Transverse colon (tissue), 4 donors: Measurements from ENCODE around the gene TRAF3. TPM values are rescaled to one million over a fixed set of nuclear protein-coding genes. Genes with fewer than 3 reads are reported as not detected.
"Not testable (repeated sequence)": the region's sequence is repeated elsewhere in the genome, so short reads cannot be mapped to it uniquely, and the experiment has no call there.

Source experiments
- DNase-seq: peaks from one replicate; pipeline ENCODE4 v3.0.0-alpha.2; 2019
- H3K27ac ChIP-seq, 4 donors: fragments of 200-600 bp; sonication (generic); 2 replicates each; pipeline ENCODE4 v1.5.1; 2016 to 2018; ENCODE audit warnings: inconsistent platforms in 4 of 4
- H3K27me3 ChIP-seq: fragments of 200-600 bp; sonication (generic); 2 replicates; pipeline ENCODE4 v1.5.1; 2017; ENCODE audit warnings: inconsistent platforms
- H3K36me3 ChIP-seq, 4 donors: fragments of 200-600 bp; sonication (generic); 2 replicates each; pipeline ENCODE4 v1.5.1; 2017 to 2019; ENCODE audit warnings: inconsistent platforms in 4 of 4
- H3K4me1 ChIP-seq, 4 donors: fragments of 200-600 bp; sonication (generic); 2 replicates each; pipeline ENCODE4 v1.5.1; 2017 to 2020; ENCODE audit warnings: inconsistent platforms in 4 of 4
- H3K4me3 ChIP-seq, 4 donors: fragments of 200-600 bp; sonication (generic); 1 replicate in 1 of 4; 2 replicates in 3 of 4; pipeline versions ENCODE4 v1.5.1 to v1.6.1; 2017 to 2019; ENCODE audit warnings: inconsistent platforms in 4 of 4
- H3K9me3 ChIP-seq, 2 donors: fragments of 200-600 bp; sonication (generic); 2 replicates each; pipeline ENCODE4 v1.5.1; 2017 to 2019; ENCODE audit warnings: inconsistent platforms in 2 of 2
- CTCF ChIP-seq, 5 experiments: fragments of 200-600 bp in 3 of 5; fragments of 450-650 bp in 2 of 5; sonication (generic) in 3 of 5; IDR thresholded peaks; 1 replicate in 2 of 5; 2 replicates in 3 of 5; pipeline ENCODE4 v1.5.1; 2016 to 2017; ENCODE audit warnings: antibody characterized with exemption in 5 of 5, inconsistent platforms in 3 of 5, mild to moderate bottlenecking in 2 of 5, moderate library complexity in 1 of 5
- EP300 ChIP-seq: sonication (generic); formaldehyde crosslinking; IDR thresholded peaks from one replicate; pipeline ENCODE4 v1.6.1; 2017; ENCODE audit warnings: antibody characterized with exemption, low read depth
- POLR2A ChIP-seq: fragments of 450-650 bp; IDR thresholded peaks from one replicate; pipeline ENCODE4 v1.6.1; 2016; ENCODE audit warnings: antibody characterized with exemption, mild to moderate bottlenecking, moderate library complexity
- POLR2AphosphoS5 ChIP-seq, 3 donors: sonication (generic); formaldehyde crosslinking; IDR thresholded peaks; one replicate each; pipeline ENCODE4 v1.6.1; 2016; ENCODE audit warnings: antibody characterized with exemption in 3 of 3
- WGBS, 2 donors: methylation state at CpG; one replicate each; pipeline ENCODE4 v1.1.5; 2018; ENCODE audit warnings: low coverage in 1 of 2; 5-methylcytosine and 5-hydroxymethylcytosine counted together
- in situ Hi-C, 4 donors: fragments of 200-750 bp; cut with MboI; loops; one replicate each; pipeline versions ENCODE4 v1.15.0 to v1.15.1; 2017; ENCODE audit warnings: low sequenced_read_pairs in 3 of 4, low pct_ligation_motif_present in 1 of 4, low pct_unique_long_range_greater_than_20kb in 1 of 4
- intact Hi-C: fragments of 100-400 bp; cut with DNase I; formaldehyde crosslinking; loops from one replicate; pipeline ENCODE4 v1.15.1; 2023; ENCODE audit warnings: low total_unique reads
- total RNA-seq, 4 donors: library from RNA; depleted of rRNA; stranded (reverse); fragments of >200 nt; gene quantifications; one replicate each; pipeline ENCODE4 v1.1.0, GENCODE V29; 2016

Gene TRAF3
- total RNA-seq, 4 donors from 2014 or later = 18.7 to 28.9 (median 25.0) TPM

- Histone ChIP-seq H3K27me3 (peaks cover 64% of the 10 kb centered on the region), H3K4me1 (peaks cover 6 to 55% (median 42%) of the 10 kb centered on the region in 4 donors), H3K9me3 (no peaks in the 10 kb centered on the region), H3K36me3 (no peaks in the 10 kb centered on the region), H3K27ac (no peak overlapping the region), H3K4me3 (no peak overlapping the region)
- no peak for DNase-seq
- in situ Hi-C loops = no loop called here
- TF ChIP-seq CTCF (IDR thresholded peaks at IDR 0.05) (no peak), EP300 (no peak), POLR2A (no peak), POLR2AphosphoS5 (IDR thresholded peaks at IDR 0.05) (no peak)
- WGBS, 2 donors = 70 to 78% methylated on average over 2 to 12 of the region's 12 CpGs
- intact Hi-C loops = no loop called here
These were observed 148.9 kb downstream of the TRAF3 start for GRCh38 chr14:102926104-102926503.

- H3K36me3 ChIP-seq, DNase-seq, H3K4me3 ChIP-seq, in situ Hi-C loops, H3K9me3 ChIP-seq, intact Hi-C loops: not testable (repeated sequence)
- 86% methylated on average over 10 of the region's 10 CpGs; no CpG with 5 or more reads in 1 of the 2 donors for WGBS, 2 donors
- Histone ChIP-seq H3K27ac (peak overlapping the region; percentile 88 to 95 (median 92)), H3K27me3 (peaks cover 64% of the 10 kb centered on the region), H3K4me1 (peaks cover 6 to 55% (median 42%) of the 10 kb centered on the region in 4 donors)
These were observed 149.6 kb downstream of the TRAF3 start for GRCh38 chr14:102926840-102927239.

- no peaks in the 10 kb centered on the region for H3K36me3 ChIP-seq
These were observed 150.2 kb downstream of the TRAF3 start for GRCh38 chr14:102927346-102927877.

GRCh38 chr14:102927878-102928411 is 150.7 kb downstream of the TRAF3 start:
- Histone ChIP-seq H3K27ac (peak overlapping the region; percentile 88 to 95 (median 92)), H3K4me3 (peak overlapping the region; percentile 30 to 63 (median 52)), H3K9me3 (no peaks in the 10 kb centered on the region), H3K4me1 (peaks cover 6 to 48% (median 41%) of the 10 kb centered on the region in 4 donors), H3K36me3 (no peaks in the 10 kb centered on the region), H3K27me3 (peaks cover 58% of the 10 kb centered on the region)
- in situ Hi-C loops (no loop called here), intact Hi-C loops (no loop called here)
- DNase-seq = peak; percentile 54
- no peak for TF ChIP-seq EP300
- no peak for TF ChIP-seq POLR2A
- no peak for TF ChIP-seq CTCF (IDR thresholded peaks at IDR 0.05)
- TF ChIP-seq POLR2AphosphoS5 (IDR thresholded peaks at IDR 0.05) = no peak
- 18% methylated on average over 7 of the region's 35 CpGs; no CpG with 5 or more reads in 1 of the 2 donors for WGBS, 2 donors

More at GRCh38 chr14:102927346-102927877, 150.2 kb downstream of the TRAF3 start:
- intact Hi-C loops = no loop called here
- Histone ChIP-seq H3K9me3 (no peaks in the 10 kb centered on the region), H3K4me3 (peak overlapping the region in 3 of 4 donors; percentile 51 to 63 (median 54)), H3K27me3 (peaks cover 63% of the 10 kb centered on the region), H3K27ac (peak overlapping the region; percentile 88 to 95 (median 92)), H3K4me1 (peaks cover 6 to 54% (median 42%) of the 10 kb centered on the region in 4 donors)
- TF ChIP-seq POLR2AphosphoS5 (IDR thresholded peaks at IDR 0.05) (peak; percentile 79 to 94 (median 89)), CTCF (IDR thresholded peaks at IDR 0.05) (no peak), EP300 (peak; percentile 89), POLR2A (peak; percentile 91)
- WGBS, 2 donors = 40 to 47% methylated on average over 3 to 19 of the region's 19 CpGs
- in situ Hi-C loops = no loop called here
- DNase-seq = peak; percentile 92
